Nephron (organoid): ENCODE measurements around the gene HMX1.

Source experiments
- H3K27ac Mint-ChIP-seq, 3 experiments: 2 replicates each; pipeline ENCODE4 v1.8.0; 2020; ENCODE audit warnings: mixed read lengths in 3 of 3, mild to moderate bottlenecking in 2 of 3, moderate library complexity in 1 of 3
- H3K27me3 Mint-ChIP-seq: 2 replicates; pipeline ENCODE4 v1.8.0; 2021; ENCODE audit warnings: low read depth, mild to moderate bottlenecking, moderate library complexity, mixed read lengths
- H3K36me3 Mint-ChIP-seq: 2 replicates; pipeline ENCODE4 v1.8.0; 2020; ENCODE audit warnings: low read depth, mixed read lengths
- H3K4me1 Mint-ChIP-seq: 2 replicates; pipeline ENCODE4 v1.8.0; 2020; ENCODE audit warnings: mixed read lengths
- H3K4me3 Mint-ChIP-seq, 3 experiments: 2 replicates each; pipeline ENCODE4 v1.8.0; 2020; ENCODE audit warnings: mild to moderate bottlenecking in 3 of 3, mixed read lengths in 3 of 3, moderate library complexity in 2 of 3
- H3K9me3 Mint-ChIP-seq: 2 replicates; pipeline ENCODE4 v1.8.0; 2020; ENCODE audit warnings: mixed read lengths
- TF ChIP-seq, protein P1 (sequence below), 3 experiments: fragments of 200-600 bp; sonication (generic); IDR thresholded peaks; one replicate each; pipeline ENCODE4 v1.5.0; 2021; ENCODE audit warnings: antibody characterized with exemption in 3 of 3; ENCODE audit not compliant: unreplicated experiment in 3 of 3

The HMX1 gene

DNA sequence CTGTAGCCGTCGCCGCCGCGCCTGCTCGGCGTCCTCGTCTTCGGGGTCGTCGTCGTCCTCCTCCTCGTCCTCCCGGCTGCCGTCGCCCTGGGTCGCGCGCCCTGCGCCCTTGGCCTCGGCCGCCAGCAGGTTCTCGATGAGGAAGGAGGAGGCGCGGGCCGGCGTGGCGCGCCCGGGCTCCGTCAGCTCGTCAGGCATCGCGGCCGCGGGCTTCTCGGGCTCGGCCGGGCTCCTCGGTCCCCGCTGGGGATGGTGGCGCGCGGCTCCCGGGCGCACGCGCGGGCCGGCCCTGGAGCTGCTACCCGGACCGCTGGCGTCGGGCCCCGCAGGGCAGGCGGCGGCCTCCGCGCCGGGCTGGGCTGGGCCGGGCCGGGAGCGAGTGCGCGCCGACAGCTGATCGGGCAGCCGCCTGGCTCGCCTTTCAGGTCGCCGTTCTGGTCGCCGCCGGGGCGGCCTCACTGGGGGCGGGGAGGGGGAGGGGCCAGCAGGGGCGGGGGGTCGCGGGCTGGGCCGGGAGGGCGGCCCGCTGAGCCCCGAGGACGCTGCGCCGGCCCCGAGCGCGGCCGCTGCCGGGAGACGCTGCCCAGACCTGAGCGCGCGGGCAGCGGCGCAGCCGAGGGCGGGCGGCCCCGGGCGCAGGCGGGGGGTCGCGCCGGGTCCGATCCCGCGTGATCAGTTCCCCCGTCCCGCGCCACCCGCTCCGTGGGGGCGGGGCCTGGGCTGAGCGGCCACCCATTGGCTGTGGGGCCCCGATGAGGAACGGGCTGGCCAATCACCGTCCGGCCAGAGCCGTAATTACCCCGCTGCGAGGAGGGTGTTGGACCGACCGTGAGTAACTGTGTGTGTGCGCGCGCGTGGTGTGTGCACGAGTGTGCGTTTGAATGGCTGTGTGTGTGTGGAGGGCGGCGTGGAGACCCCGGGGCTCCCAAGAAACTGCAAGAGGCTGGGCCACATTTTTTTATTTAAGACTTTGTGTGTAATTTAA is at the start of gene HMX1:
HMX1 (minus strand) TSS at position 423 of the 985 bp plus-strand sequence; CDS start at position 198, 225 bp downstream.
- Mint-ChIP-seq H3K36me3 (no peaks in the 10 kb centered on the region), H3K4me1 (peaks cover 5% of the 10 kb centered on the region), H3K9me3 (no peaks in the 10 kb centered on the region), H3K27me3 (peaks cover 88% of the 10 kb centered on the region), H3K4me3 (peak within 1 kb of the TSS; percentile 72 to 77 (median 75)), H3K27ac (no peak within 1 kb of the TSS)
- TF ChIP-seq, protein P1, sequence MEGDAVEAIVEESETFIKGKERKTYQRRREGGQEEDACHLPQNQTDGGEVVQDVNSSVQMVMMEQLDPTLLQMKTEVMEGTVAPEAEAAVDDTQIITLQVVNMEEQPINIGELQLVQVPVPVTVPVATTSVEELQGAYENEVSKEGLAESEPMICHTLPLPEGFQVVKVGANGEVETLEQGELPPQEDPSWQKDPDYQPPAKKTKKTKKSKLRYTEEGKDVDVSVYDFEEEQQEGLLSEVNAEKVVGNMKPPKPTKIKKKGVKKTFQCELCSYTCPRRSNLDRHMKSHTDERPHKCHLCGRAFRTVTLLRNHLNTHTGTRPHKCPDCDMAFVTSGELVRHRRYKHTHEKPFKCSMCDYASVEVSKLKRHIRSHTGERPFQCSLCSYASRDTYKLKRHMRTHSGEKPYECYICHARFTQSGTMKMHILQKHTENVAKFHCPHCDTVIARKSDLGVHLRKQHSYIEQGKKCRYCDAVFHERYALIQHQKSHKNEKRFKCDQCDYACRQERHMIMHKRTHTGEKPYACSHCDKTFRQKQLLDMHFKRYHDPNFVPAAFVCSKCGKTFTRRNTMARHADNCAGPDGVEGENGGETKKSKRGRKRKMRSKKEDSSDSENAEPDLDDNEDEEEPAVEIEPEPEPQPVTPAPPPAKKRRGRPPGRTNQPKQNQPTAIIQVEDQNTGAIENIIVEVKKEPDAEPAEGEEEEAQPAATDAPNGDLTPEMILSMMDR (IDR thresholded peaks at IDR 0.05; ENCODE audit: unreplicated experiment in 3 of 3) = no peak

DNA sequence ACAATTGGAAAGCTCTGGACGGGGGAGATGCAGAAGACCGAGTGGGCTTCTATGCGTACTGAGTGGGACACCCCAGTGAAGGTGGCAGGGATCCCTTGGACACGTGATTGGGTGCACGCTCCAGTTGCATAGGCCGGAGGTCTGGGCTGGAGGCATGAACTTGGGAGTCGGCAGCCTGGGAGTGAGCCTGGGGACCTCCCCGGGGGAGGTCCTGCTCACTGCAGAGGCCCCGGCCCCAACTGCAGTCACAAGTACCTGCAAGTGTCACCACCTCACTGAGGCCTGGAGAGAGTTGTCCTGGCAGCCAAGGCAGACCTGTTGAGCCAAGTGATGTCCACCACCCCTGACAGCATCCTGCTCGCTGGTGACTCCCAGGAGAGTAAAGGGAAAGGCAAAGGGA is 49.3 kb upstream of the HMX1 start:
- H3K4me3 Mint-ChIP-seq = no peak overlapping the region
- no peaks in the 10 kb centered on the region for H3K4me1 Mint-ChIP-seq
- peaks cover 40% of the 10 kb centered on the region for H3K27me3 Mint-ChIP-seq
- peaks cover 17% of the 10 kb centered on the region for H3K9me3 Mint-ChIP-seq
- no peaks in the 10 kb centered on the region for H3K36me3 Mint-ChIP-seq
- H3K27ac Mint-ChIP-seq = no peak overlapping the region
- TF ChIP-seq, protein P1 (IDR thresholded peaks at IDR 0.05; ENCODE audit: unreplicated experiment in 3 of 3) = no peak

DNA sequence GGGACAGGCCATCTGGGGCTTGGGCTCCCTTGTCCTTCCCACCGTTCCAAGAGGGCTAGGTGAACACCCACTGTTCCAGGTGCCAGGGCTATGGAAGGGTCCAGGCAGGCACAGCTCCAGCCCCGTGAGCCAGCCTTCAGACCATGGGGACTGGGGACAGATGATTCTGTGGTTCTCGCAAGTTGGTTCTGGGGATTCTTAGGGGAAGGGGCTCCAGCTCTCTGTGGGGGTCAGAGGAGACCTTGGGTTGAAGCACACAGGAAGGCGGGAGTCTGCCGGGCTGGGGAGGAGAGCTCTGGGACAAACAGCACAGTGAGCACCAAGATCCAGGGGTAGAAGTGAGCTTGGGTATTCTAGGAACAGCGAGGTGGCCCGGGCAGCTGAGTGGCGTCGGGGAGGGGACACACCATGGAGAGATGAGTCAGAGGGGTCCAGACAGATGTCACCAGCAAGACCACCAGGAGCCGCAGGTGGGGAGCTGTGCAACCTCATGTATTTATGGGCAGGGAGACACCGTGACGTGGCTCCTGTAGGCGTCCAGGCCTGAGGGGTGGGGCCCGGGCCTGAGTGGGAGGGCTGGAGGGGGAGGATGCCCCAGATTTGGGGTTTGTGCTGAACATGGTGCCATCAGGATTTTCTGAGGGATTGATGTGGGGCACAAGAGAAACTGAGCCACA is 48.8 kb upstream of the HMX1 start:
- Mint-ChIP-seq H3K9me3 (peaks cover 17% of the 10 kb centered on the region), H3K27me3 (peaks cover 40% of the 10 kb centered on the region), H3K27ac (no peak overlapping the region), H3K4me1 (no peaks in the 10 kb centered on the region), H3K36me3 (no peaks in the 10 kb centered on the region), H3K4me3 (no peak overlapping the region)
- TF ChIP-seq, protein P1 (IDR thresholded peaks at IDR 0.05; ENCODE audit: unreplicated experiment in 3 of 3) = no peak

DNA sequence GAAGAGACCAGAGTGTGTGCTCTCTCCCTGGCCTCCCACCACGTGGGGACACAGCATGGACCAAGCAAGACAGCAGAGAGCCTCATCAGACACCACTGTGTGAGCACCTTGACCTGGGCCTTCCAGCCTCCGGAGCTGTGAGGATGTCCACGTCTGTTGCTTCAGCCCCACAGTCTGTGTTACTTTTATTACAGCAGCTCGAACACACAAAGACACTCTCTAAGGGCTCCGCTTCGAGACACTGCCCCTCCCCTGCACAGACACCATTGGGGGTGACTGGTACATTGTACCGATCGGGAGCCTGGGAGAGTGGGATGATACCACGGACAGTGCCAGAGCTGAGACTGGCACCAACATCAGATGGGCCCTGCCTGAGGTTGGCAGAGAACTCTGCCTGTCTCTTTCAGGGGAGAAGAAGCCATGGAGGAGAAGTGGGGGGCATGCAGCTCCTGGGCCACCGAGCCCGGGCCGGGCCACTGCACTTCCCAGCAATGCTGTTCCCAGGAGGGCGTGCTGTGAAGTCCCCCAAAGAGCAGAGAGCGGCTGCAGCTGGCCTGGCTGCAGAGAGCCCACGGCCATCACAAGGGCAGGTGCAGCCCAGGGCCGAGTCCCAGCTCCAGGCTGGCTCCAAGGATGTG is 48.1 kb upstream of the HMX1 start:
- H3K9me3 Mint-ChIP-seq = peaks cover 15% of the 10 kb centered on the region
- H3K4me1 Mint-ChIP-seq = no peaks in the 10 kb centered on the region
- H3K36me3 Mint-ChIP-seq = no peaks in the 10 kb centered on the region

DNA sequence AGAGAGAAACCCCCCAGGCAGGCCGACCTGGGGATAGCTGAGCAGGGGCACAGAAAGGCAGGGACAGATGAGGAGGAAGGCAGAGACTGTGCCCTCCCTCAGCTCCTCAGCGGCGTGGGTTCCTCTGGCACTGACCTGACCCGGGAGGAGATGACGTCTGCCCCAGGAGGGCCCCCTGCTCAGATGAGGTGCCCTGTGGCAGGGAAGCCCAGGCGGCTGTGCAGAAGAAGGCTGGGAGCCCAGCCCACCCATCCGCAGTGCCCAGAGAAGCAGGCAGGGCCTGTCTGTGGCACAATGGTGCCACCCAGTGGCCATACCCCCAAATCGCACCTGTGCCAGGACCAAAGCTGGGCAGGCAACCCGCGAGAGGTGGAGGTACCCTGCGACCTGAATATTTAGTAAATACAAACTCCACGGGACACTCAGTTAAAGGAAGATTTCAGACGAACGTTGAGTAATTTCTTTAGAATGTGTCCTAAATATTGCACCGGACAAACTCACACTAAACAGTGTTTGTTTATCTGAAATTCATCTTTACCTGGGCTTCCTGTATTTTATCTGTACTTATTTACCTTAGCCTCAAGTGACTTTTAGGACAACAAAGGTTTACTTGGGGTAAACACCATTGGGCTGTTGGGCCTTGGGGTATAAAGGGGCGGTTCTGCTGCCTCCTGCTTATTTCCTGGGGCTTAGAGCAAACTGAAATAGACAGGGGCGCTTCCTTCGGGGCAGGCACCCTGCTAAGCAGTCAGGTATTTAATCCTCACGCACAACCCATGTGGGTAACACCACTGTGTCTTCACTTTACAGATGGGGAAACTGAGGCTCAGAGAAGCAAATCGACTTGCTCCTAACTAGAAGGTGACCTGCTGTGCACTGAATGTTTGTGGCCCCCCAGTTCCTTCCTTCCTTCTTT is 46.5 kb upstream of the HMX1 start:
- Mint-ChIP-seq H3K27ac (no peak overlapping the region), H3K9me3 (peaks cover 4% of the 10 kb centered on the region), H3K4me1 (no peaks in the 10 kb centered on the region), H3K36me3 (no peaks in the 10 kb centered on the region), H3K4me3 (no peak overlapping the region), H3K27me3 (peaks cover 48% of the 10 kb centered on the region)
- TF ChIP-seq, protein P1 (IDR thresholded peaks at IDR 0.05; ENCODE audit: unreplicated experiment in 3 of 3) = peak; percentile 85 to 92 (median 88)

More for the DNA sequence above, 48.1 kb upstream of the HMX1 start:
- TF ChIP-seq, protein P1 (IDR thresholded peaks at IDR 0.05; ENCODE audit: unreplicated experiment in 3 of 3) = no peak
- Mint-ChIP-seq H3K27ac (no peak overlapping the region), H3K4me3 (no peak overlapping the region), H3K27me3 (peaks cover 47% of the 10 kb centered on the region)
